ENCODE measurements around the gene ANKRD66. TPM values are rescaled to one million over a fixed set of nuclear protein-coding genes. Genes with fewer than 3 reads are reported as not detected.

The ANKRD66 gene
- total and polyA plus RNA-seq, 11 donors: not detected

DNA sequence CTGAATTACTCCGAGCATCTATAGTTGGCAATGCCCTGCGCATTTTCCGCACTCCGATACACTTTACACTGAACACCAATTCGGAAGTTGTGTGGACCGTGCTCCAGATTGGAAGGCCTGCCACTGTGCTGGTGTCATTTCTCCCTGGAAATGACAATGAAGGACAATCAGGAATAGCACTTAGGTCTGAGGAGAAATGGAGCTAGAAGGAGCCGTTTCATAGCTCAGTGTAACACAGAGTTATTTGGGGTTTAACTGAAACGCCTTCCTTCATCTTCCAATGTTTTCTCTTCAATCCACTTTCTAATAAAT, 11.1 kb upstream of the ANKRD66 start:
- H3K4me1 ChIP-seq: peaks cover 0 to 16% (median 2%) of the 10 kb centered on the region in 12 donors
- H3K27me3 ChIP-seq: peaks cover 0 to 42% (median 16%) of the 10 kb centered on the region in 9 donors
- DNase-seq (no peak), ATAC-seq (peak in 1 of 4 donors; percentile 21)
- peak overlapping the region; percentile 44 to 73 (median 58) for H3K4me3 ChIP-seq
- WGBS, 4 donors: 29 to 43% (median 32%) methylated on average over 8 of the region's 8 CpGs
- intact Hi-C loops (cut with DNase I): no loop called here
- H3K9me3 ChIP-seq: no peaks in the 10 kb centered on the region
- TF ChIP-seq, protein P1, sequence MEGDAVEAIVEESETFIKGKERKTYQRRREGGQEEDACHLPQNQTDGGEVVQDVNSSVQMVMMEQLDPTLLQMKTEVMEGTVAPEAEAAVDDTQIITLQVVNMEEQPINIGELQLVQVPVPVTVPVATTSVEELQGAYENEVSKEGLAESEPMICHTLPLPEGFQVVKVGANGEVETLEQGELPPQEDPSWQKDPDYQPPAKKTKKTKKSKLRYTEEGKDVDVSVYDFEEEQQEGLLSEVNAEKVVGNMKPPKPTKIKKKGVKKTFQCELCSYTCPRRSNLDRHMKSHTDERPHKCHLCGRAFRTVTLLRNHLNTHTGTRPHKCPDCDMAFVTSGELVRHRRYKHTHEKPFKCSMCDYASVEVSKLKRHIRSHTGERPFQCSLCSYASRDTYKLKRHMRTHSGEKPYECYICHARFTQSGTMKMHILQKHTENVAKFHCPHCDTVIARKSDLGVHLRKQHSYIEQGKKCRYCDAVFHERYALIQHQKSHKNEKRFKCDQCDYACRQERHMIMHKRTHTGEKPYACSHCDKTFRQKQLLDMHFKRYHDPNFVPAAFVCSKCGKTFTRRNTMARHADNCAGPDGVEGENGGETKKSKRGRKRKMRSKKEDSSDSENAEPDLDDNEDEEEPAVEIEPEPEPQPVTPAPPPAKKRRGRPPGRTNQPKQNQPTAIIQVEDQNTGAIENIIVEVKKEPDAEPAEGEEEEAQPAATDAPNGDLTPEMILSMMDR (IDR thresholded peaks at IDR 0.05): no peak
- no peak for TF ChIP-seq POLR2A (IDR thresholded peaks at IDR 0.05)
- peak overlapping the region in 1 of 12 donors; percentile 49 for H3K27ac ChIP-seq
- no peaks in the 10 kb centered on the region for H3K36me3 ChIP-seq

DNA sequence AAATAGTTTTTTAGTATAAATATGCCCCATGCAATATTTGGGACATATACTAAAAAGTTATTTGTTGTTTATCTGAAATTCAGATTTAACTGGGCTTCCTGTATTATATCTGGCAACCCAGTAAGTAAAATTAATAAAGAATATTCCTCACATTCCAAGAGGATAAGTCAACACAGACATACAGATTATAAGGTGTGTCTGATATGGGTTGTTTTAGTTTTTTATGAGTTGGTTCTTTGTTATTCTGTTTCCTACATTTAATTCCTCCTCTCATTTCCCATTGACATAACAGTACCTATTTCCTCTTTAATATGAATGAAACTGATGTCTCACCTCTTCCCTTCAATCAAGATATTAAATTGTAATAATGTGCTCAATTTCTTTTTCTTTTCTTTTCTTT, 9.8 kb upstream of the ANKRD66 start:
- TF ChIP-seq, protein P1 (IDR thresholded peaks at IDR 0.05): no peak
- TF ChIP-seq POLR2A (IDR thresholded peaks at IDR 0.05): no peak
- H3K27ac ChIP-seq: no peak overlapping the region
- ATAC-seq (no peak), DNase-seq (no peak)
- H3K4me3 ChIP-seq: no peak overlapping the region
- no peaks in the 10 kb centered on the region for H3K36me3 ChIP-seq
- H3K4me1 ChIP-seq: peaks cover 0 to 16% (median 2%) of the 10 kb centered on the region in 12 donors
- peaks cover 0 to 42% (median 16%) of the 10 kb centered on the region in 9 donors for H3K27me3 ChIP-seq
- no peaks in the 10 kb centered on the region for H3K9me3 ChIP-seq
- intact Hi-C loops (cut with DNase I): no loop called here

DNA sequence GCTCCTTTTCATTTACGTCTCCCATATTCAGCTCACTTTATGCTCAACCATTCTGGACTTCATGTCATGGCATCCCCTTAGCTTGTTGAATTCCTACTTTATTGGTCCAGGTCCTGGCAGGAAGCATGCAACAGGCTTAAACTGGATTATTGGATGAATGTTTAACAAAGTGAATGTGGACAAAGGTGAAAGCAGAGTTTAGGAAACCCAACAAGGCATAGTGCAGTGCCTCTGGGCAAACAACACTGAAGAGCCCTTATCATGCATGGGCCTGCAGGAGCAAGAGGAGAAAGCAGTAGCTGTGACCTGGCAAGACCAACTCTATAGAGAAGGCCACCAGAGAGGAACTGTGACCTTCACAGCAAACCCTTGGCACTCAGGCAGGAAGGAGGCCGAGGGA, 5.3 kb upstream of the ANKRD66 start:
- H3K27me3 ChIP-seq: peaks cover 0 to 27% (median 2%) of the 10 kb centered on the region in 9 donors
- no peak overlapping the region for H3K4me3 ChIP-seq
- no peak for DNase-seq
- H3K4me1 ChIP-seq: no peaks in the 10 kb centered on the region
- intact Hi-C loops (cut with DNase I): no loop called here
- TF ChIP-seq, protein P1 (IDR thresholded peaks at IDR 0.05): no peak
- TF ChIP-seq POLR2A (IDR thresholded peaks at IDR 0.05): no peak
- no peak overlapping the region for H3K27ac ChIP-seq
- no peak for ATAC-seq
- H3K9me3 ChIP-seq: no peaks in the 10 kb centered on the region
- H3K36me3 ChIP-seq: no peaks in the 10 kb centered on the region
- 86 to 98% (median 96%) methylated on average over 2 of the region's 2 CpGs for WGBS, 4 donors

DNA sequence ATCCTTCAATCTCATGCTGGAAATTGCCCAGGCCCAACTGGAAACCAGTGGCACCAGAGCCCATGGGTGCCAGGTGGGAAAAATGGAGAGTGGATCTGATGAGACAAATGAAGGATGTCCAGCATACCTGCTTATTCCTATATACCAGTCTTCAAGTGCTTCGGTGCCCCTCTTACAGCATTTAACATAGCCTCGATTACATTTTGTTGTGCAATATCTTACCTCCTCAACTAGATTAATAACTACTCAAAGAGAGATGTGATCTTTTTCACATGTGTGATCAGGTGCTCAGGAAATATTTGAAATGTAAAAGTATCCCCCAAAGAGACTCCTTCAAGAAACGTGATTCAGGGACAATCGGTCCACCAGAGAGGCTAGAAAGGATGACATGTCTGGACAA, 4.8 kb upstream of the ANKRD66 start:
- intact Hi-C loops (cut with DNase I): no loop called here
- DNase-seq: no peak
- TF ChIP-seq, protein P1 (IDR thresholded peaks at IDR 0.05): no peak
- no peak for TF ChIP-seq POLR2A (IDR thresholded peaks at IDR 0.05)
- no peak overlapping the region for H3K27ac ChIP-seq
- WGBS, 4 donors: 91 to 96% (median 94%) methylated on average over 4 of the region's 4 CpGs
- H3K9me3 ChIP-seq: no peaks in the 10 kb centered on the region
- ATAC-seq: no peak
- no peaks in the 10 kb centered on the region for H3K4me1 ChIP-seq
- peaks cover 0 to 23% (median 0%) of the 10 kb centered on the region in 9 donors for H3K27me3 ChIP-seq
- H3K36me3 ChIP-seq: no peaks in the 10 kb centered on the region
- no peak overlapping the region for H3K4me3 ChIP-seq
